ENCODE measurements around the gene CTU2. TPM values are rescaled to one million over a fixed set of nuclear protein-coding genes. Genes with fewer than 3 reads are reported as not detected.

The CTU2 gene
- polyA plus RNA-seq, 1 donor from 2014 or later, result 26.3 TPM

DNA sequence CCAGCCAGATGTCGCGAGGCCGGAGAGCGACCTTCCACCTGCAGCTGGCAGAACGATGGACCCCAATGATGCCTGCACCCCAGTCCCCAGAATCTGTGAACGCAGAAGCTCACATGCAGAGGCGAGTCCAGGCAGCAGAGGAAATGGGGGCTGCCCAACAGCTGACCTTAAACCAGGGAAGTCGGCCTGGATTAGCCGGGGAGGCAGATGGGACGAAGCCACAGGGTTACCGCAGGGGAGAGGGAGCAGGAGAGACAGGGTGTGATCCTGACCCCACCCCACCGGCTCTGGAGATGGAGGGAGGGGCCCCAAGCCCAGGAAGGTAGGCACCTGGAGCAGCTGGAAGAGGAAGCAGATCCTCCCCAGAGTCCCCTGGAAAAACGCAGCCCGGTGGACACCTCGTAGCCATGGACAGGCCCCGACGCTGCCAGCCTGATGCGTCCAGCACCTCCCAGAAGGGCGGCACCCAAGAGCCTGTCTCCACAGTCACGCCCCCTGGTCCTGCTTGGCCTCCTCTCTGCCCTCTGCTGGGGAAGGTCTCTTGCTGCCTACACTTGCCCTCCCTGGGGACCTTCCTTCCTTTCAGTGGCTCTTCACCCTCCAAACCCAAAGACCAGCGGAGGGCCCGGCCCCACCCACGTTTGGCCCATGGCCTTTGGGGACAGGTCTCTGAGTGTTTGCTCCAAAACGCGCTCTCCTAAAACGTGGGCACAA lies 41.4 kb downstream of the CTU2 start:
- H3K36me3 ChIP-seq (ENCODE audit: insufficient read depth, low read length), result no peaks in the 10 kb centered on the region
- H3K9me3 ChIP-seq (ENCODE audit: low read length), result no peaks in the 10 kb centered on the region
- no peak for TF ChIP-seq TAF1 (IDR thresholded peaks at IDR 0.05; ENCODE audit: low read depth)
- TF ChIP-seq, protein P1, sequence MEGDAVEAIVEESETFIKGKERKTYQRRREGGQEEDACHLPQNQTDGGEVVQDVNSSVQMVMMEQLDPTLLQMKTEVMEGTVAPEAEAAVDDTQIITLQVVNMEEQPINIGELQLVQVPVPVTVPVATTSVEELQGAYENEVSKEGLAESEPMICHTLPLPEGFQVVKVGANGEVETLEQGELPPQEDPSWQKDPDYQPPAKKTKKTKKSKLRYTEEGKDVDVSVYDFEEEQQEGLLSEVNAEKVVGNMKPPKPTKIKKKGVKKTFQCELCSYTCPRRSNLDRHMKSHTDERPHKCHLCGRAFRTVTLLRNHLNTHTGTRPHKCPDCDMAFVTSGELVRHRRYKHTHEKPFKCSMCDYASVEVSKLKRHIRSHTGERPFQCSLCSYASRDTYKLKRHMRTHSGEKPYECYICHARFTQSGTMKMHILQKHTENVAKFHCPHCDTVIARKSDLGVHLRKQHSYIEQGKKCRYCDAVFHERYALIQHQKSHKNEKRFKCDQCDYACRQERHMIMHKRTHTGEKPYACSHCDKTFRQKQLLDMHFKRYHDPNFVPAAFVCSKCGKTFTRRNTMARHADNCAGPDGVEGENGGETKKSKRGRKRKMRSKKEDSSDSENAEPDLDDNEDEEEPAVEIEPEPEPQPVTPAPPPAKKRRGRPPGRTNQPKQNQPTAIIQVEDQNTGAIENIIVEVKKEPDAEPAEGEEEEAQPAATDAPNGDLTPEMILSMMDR (IDR thresholded peaks at IDR 0.05; ENCODE audit: poor library complexity, severe bottlenecking), result no peak
- TF ChIP-seq SMC3 (conservative IDR thresholded peaks at IDR 0.05; ENCODE audit: poor library complexity), result no peak
- no peak for TF ChIP-seq RAD21 (conservative IDR thresholded peaks at IDR 0.05)
- TF ChIP-seq, protein P2, sequence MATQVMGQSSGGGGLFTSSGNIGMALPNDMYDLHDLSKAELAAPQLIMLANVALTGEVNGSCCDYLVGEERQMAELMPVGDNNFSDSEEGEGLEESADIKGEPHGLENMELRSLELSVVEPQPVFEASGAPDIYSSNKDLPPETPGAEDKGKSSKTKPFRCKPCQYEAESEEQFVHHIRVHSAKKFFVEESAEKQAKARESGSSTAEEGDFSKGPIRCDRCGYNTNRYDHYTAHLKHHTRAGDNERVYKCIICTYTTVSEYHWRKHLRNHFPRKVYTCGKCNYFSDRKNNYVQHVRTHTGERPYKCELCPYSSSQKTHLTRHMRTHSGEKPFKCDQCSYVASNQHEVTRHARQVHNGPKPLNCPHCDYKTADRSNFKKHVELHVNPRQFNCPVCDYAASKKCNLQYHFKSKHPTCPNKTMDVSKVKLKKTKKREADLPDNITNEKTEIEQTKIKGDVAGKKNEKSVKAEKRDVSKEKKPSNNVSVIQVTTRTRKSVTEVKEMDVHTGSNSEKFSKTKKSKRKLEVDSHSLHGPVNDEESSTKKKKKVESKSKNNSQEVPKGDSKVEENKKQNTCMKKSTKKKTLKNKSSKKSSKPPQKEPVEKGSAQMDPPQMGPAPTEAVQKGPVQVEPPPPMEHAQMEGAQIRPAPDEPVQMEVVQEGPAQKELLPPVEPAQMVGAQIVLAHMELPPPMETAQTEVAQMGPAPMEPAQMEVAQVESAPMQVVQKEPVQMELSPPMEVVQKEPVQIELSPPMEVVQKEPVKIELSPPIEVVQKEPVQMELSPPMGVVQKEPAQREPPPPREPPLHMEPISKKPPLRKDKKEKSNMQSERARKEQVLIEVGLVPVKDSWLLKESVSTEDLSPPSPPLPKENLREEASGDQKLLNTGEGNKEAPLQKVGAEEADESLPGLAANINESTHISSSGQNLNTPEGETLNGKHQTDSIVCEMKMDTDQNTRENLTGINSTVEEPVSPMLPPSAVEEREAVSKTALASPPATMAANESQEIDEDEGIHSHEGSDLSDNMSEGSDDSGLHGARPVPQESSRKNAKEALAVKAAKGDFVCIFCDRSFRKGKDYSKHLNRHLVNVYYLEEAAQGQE (IDR thresholded peaks at IDR 0.05; ENCODE audit: borderline replicate concordance), result no peak
- TF ChIP-seq EZH2 (IDR thresholded peaks at IDR 0.05; ENCODE audit: borderline replicate concordance, insufficient read depth, low read length, poor library complexity, severe bottlenecking), result no peak
- TF ChIP-seq MXI1 (conservative IDR thresholded peaks at IDR 0.05; ENCODE audit: poor library complexity, severe bottlenecking), result no peak
- no peak for TF ChIP-seq EP300 (conservative IDR thresholded peaks at IDR 0.05; ENCODE audit: poor library complexity, severe bottlenecking)
- no peak for TF ChIP-seq POLR2AphosphoS5 (IDR thresholded peaks at IDR 0.05)
- H4K20me1 ChIP-seq (ENCODE audit: insufficient read depth), result no peaks in the 10 kb centered on the region
- H3K9ac ChIP-seq (ENCODE audit: low read length), result no peak overlapping the region
- H3F3A ChIP-seq (ENCODE audit: insufficient read depth, low read length, poor library complexity, severe bottlenecking), result no peaks in the 10 kb centered on the region
- no peak overlapping the region for H3K4me2 ChIP-seq (ENCODE audit: low read length)
- no peak overlapping the region for H3K27ac ChIP-seq (ENCODE audit: low read length)
- H2AFZ ChIP-seq (ENCODE audit: low read depth, low read length), result no peak overlapping the region
- H3K9me2 ChIP-seq (ENCODE audit: insufficient read depth, low read length), result no peaks in the 10 kb centered on the region
- H3K79me2 ChIP-seq (replicated peaks; ENCODE audit: insufficient read depth, low read length), result no peaks in the 10 kb centered on the region
- H3K27me3 ChIP-seq (ENCODE audit: insufficient read depth, low read depth, low read length), result no peaks in the 10 kb centered on the region
- H3K4me3 ChIP-seq (ENCODE audit: low read length), result no peak overlapping the region

DNA sequence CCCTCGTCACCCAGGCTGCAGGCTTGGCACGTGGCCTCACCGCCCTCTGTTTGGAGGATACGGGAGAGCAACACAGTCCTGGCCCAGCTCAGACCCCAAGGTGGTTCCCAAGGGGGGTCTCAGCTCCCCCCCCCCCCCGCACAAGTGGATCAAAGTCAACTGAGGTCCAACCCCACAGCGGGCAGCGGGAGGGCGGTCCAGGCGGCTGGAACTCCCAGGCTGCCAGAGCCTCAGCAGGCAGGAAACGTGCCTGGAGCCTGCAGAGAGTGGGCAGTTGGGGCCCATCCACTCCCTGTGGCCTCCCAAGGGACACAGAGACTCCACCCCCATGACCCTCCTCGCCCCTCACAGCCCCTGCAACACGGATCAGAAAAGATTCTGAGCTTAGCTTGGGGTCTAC lies 42.1 kb downstream of the CTU2 start:
- no peak overlapping the region for H3K27ac ChIP-seq (ENCODE audit: low read length)
- H3K9me3 ChIP-seq (ENCODE audit: low read length), result no peaks in the 10 kb centered on the region
- no peaks in the 10 kb centered on the region for H3K79me2 ChIP-seq (replicated peaks; ENCODE audit: insufficient read depth, low read length)
- H4K20me1 ChIP-seq (ENCODE audit: insufficient read depth), result no peaks in the 10 kb centered on the region
- H3K9me2 ChIP-seq (ENCODE audit: insufficient read depth, low read length), result no peaks in the 10 kb centered on the region
- no peak overlapping the region for H3K4me3 ChIP-seq (ENCODE audit: low read length)
- no peaks in the 10 kb centered on the region for H3F3A ChIP-seq (ENCODE audit: insufficient read depth, low read length, poor library complexity, severe bottlenecking)
- H3K9ac ChIP-seq (ENCODE audit: low read length), result no peak overlapping the region
- no peak overlapping the region for H3K4me2 ChIP-seq (ENCODE audit: low read length)
- TF ChIP-seq, protein P1 (IDR thresholded peaks at IDR 0.05; ENCODE audit: poor library complexity, severe bottlenecking), result no peak
- TF ChIP-seq EP300 (conservative IDR thresholded peaks at IDR 0.05; ENCODE audit: poor library complexity, severe bottlenecking), result no peak
- TF ChIP-seq SMC3 (conservative IDR thresholded peaks at IDR 0.05; ENCODE audit: poor library complexity), result no peak
- TF ChIP-seq, protein P2 (IDR thresholded peaks at IDR 0.05; ENCODE audit: borderline replicate concordance), result no peak
- TF ChIP-seq EZH2 (IDR thresholded peaks at IDR 0.05; ENCODE audit: borderline replicate concordance, insufficient read depth, low read length, poor library complexity, severe bottlenecking), result no peak
- no peak for TF ChIP-seq MXI1 (conservative IDR thresholded peaks at IDR 0.05; ENCODE audit: poor library complexity, severe bottlenecking)
- no peak for TF ChIP-seq POLR2AphosphoS5 (IDR thresholded peaks at IDR 0.05)
- no peak for TF ChIP-seq RAD21 (conservative IDR thresholded peaks at IDR 0.05)
- TF ChIP-seq TAF1 (IDR thresholded peaks at IDR 0.05; ENCODE audit: low read depth), result no peak
- H3K27me3 ChIP-seq (ENCODE audit: insufficient read depth, low read depth, low read length), result no peaks in the 10 kb centered on the region
- no peaks in the 10 kb centered on the region for H3K36me3 ChIP-seq (ENCODE audit: insufficient read depth, low read length)
- no peak overlapping the region for H2AFZ ChIP-seq (ENCODE audit: low read depth, low read length)

Measured in neural cell (in vitro differentiated cells).